Epithelial cell of proximal tubule (primary cell): Measurements from ENCODE around the gene CERS6. TPM values are rescaled to one million over a fixed set of nuclear protein-coding genes. Genes with fewer than 3 reads are reported as not detected.

Experiments
- DNase-seq: peaks from one replicate; pipeline ENCODE4 v3.0.0-alpha.2; 2011; ENCODE audit warnings: low read depth
- H3K4me3 ChIP-seq: 2 replicates; pipeline ENCODE4 v1.5.1; 2011; ENCODE audit warnings: low read depth, mild to moderate bottlenecking, low read length
- CTCF ChIP-seq: conservative IDR thresholded peaks from 2 replicates; pipeline ENCODE4 v1.5.1; 2012; ENCODE audit warnings: low read depth, mild to moderate bottlenecking, low read length
- total RNA-seq: library from RNA; depleted of rRNA; stranded (reverse); fragments of >200 nt; gene quantifications from 2 replicates; pipeline ENCODE4 v1.2.3, GENCODE V29; 2015

The CERS6 gene
- total RNA-seq, 1 donor from 2014 or later: 11.6 TPM

GRCh38 chr2:168466834-168467565, 10.9 kb downstream of the CERS6 start:
- H3K4me3 ChIP-seq: no peak overlapping the region
- no peak for TF ChIP-seq CTCF
- DNase-seq: no peak

GRCh38 chr2:168467729-168468128, 11.7 kb downstream of the CERS6 start:
- no peak for TF ChIP-seq CTCF
- H3K4me3 ChIP-seq: no peak overlapping the region
- no peak for DNase-seq

- no peak for TF ChIP-seq CTCF
- H3K4me3 ChIP-seq: no peak overlapping the region
- no peak for DNase-seq
Observed at GRCh38 chr2:168468354-168468753, 12.3 kb downstream of the CERS6 start.

DNA sequence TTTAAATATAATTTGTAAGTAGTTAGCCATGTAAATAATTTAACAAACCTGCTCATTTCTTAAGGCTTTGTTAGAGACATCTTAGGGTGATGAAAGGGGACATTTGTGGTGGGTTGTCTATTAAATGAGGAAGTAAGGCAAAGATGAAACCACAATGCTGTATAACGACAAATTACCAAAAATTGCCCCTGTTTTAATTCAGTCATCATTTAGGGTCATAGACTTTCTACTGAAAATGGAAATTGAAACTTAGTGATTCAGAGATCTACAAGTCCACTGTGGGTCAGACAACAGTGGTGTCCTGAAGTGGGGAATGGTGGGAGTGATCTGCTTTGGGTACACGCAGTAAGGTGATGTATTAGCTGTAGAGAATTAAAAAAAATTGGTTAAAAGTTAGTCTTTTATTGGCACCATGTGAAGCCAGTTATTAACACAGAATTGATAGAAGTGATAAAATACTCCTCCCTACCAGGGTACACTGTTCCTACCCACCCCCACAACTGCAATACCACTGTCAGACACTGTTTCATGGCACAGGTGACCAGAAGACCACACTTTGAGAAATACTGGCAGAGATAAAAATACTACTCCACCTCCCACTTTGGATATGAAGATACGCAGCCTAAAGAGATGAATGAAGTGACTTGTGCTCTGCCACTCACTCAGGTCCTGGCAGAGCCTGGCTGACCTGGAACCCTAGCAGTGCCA, 13.4 kb downstream of the CERS6 start:
- no peak for TF ChIP-seq CTCF
- no peak overlapping the region for H3K4me3 ChIP-seq
- no peak for DNase-seq

- DNase-seq: no peak
- no peak for TF ChIP-seq CTCF
Observed at GRCh38 chr2:168470320-168471162, 14.5 kb downstream of the CERS6 start.

DNA sequence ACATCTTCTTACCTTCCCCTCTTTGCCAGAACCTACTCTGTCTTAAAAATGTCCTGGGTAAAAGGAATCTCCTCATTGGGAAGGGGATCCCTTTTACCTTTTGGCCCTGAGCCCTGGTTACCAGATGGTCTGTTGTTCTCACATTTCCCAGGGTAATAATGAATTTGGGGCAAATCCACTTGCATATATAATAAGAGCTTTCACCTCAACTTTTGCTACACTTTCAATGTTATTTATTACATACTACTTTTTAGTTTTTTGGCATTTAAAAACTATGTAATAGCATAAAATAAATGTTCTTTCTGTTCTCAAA, 15.0 kb downstream of the CERS6 start:
- no peak overlapping the region for H3K4me3 ChIP-seq
- TF ChIP-seq CTCF: no peak
- DNase-seq: no peak

More at GRCh38 chr2:168470320-168471162, 14.5 kb downstream of the CERS6 start:
- no peak overlapping the region for H3K4me3 ChIP-seq
